Mammary epithelial cell (primary cell): ENCODE data around the gene HAUS3.

Source experiments
- CTCF ChIP-seq, 2 donors: IDR thresholded peaks in 1 of 2; conservative IDR thresholded peaks in 1 of 2; 2 replicates each; pipeline ENCODE4 v1.5.1; 2011 to 2012; ENCODE audit warnings: inconsistent platforms in 2 of 2, low read length in 2 of 2, mild to moderate bottlenecking in 2 of 2, control low read depth in 1 of 2, low read depth in 1 of 2; ENCODE audit not compliant: insufficient read depth in 1 of 2; ENCODE audit errors: extremely low read depth in 1 of 2
- EZH2 ChIP-seq: IDR thresholded peaks from 2 replicates; pipeline ENCODE4 v1.6.1; 2012; ENCODE audit warnings: low read length, inconsistent platforms, borderline replicate concordance

GRCh38 chr4:2241410-2242353 is at the start of gene HAUS3, which contains the start of gene POLN:
- peak in 1 of 2 donors; percentile 3 for TF ChIP-seq CTCF (conservative IDR thresholded peaks at IDR 0.05 in 1 of 2, IDR thresholded peaks at IDR 0.05 in 1 of 2; ENCODE audit: extremely low read depth in 1 of 2, insufficient read depth in 1 of 2, low read depth in 1 of 2, low read length in 2 of 2)
- TF ChIP-seq EZH2 = no peak
